ENCODE data around the gene CALCA. TPM values are rescaled to one million over a fixed set of nuclear protein-coding genes. Genes with fewer than 3 reads are reported as not detected.

Gene CALCA
- total and polyA plus RNA-seq, 8 donors = 0.41 to 3.1 (median 2.3) TPM

GRCh38 chr11:14975252-14975587 lies 3.1 kb upstream of the CALCA start:
- no peak for DNase-seq
- Histone ChIP-seq H3K36me3 (no peaks in the 10 kb centered on the region), H3K9me3 (no peaks in the 10 kb centered on the region), H3K27ac (no peak overlapping the region), H3K27me3 (peaks cover 65 to 66% of the 10 kb centered on the region in 2 donors), H3K4me3 (no peak overlapping the region), H3K4me1 (peaks cover 13 to 19% of the 10 kb centered on the region in 2 donors)
- TF ChIP-seq, protein P1, sequence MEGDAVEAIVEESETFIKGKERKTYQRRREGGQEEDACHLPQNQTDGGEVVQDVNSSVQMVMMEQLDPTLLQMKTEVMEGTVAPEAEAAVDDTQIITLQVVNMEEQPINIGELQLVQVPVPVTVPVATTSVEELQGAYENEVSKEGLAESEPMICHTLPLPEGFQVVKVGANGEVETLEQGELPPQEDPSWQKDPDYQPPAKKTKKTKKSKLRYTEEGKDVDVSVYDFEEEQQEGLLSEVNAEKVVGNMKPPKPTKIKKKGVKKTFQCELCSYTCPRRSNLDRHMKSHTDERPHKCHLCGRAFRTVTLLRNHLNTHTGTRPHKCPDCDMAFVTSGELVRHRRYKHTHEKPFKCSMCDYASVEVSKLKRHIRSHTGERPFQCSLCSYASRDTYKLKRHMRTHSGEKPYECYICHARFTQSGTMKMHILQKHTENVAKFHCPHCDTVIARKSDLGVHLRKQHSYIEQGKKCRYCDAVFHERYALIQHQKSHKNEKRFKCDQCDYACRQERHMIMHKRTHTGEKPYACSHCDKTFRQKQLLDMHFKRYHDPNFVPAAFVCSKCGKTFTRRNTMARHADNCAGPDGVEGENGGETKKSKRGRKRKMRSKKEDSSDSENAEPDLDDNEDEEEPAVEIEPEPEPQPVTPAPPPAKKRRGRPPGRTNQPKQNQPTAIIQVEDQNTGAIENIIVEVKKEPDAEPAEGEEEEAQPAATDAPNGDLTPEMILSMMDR (IDR thresholded peaks at IDR 0.05) = no peak
- ATAC-seq = no peak
- intact Hi-C loops (cut with DNase I) = no loop called here

- TF ChIP-seq, protein P1 (IDR thresholded peaks at IDR 0.05) = peak; percentile 46 to 50
- H3K4me1 ChIP-seq = peaks cover 13 to 19% of the 10 kb centered on the region in 2 donors
- ATAC-seq (peak; percentile 87), DNase-seq (peak in 2 of 4 donors; percentile 47 to 58)
- intact Hi-C loops (cut with DNase I) = no loop called here
- H3K27ac ChIP-seq = no peak overlapping the region
- no peak overlapping the region for H3K4me3 ChIP-seq
- peaks cover 68 to 71% of the 10 kb centered on the region in 2 donors for H3K27me3 ChIP-seq
- no peaks in the 10 kb centered on the region for H3K36me3 ChIP-seq
- H3K9me3 ChIP-seq = no peaks in the 10 kb centered on the region
Observed at GRCh38 chr11:14974515-14975251, 2.5 kb upstream of the CALCA start.

- ATAC-seq (peak; percentile 36), DNase-seq (peak in 1 of 4 donors; percentile 76)
- Histone ChIP-seq H3K9me3 (no peaks in the 10 kb centered on the region), H3K36me3 (no peaks in the 10 kb centered on the region), H3K4me3 (no peak overlapping the region), H3K4me1 (peaks cover 13 to 19% of the 10 kb centered on the region in 2 donors), H3K27me3 (peaks cover 68 to 79% of the 10 kb centered on the region in 2 donors), H3K27ac (no peak overlapping the region)
- TF ChIP-seq, protein P1 (IDR thresholded peaks at IDR 0.05) = no peak
- intact Hi-C loops (cut with DNase I) = no loop called here
Observed at GRCh38 chr11:14973621-14974514, 1.7 kb upstream of the CALCA start.

GRCh38 chr11:14972581-14973495 lies 687 bp upstream of the CALCA start:
- DNase-seq (peak in 1 of 4 donors; percentile 21), ATAC-seq (no peak)
- intact Hi-C loops (cut with DNase I) = no loop called here
- no peak overlapping the region for H3K27ac ChIP-seq
- no peak overlapping the region for H3K4me3 ChIP-seq
- no peaks in the 10 kb centered on the region for H3K36me3 ChIP-seq
- peaks cover 13 to 19% of the 10 kb centered on the region in 2 donors for H3K4me1 ChIP-seq
- TF ChIP-seq, protein P1 (IDR thresholded peaks at IDR 0.05) = no peak
- H3K27me3 ChIP-seq = peaks cover 68 to 90% of the 10 kb centered on the region in 2 donors
- no peaks in the 10 kb centered on the region for H3K9me3 ChIP-seq

Measured in left lung (tissue), 10 donors.